ENCODE measurements around the gene TBRG1.

GRCh38 chr11:124581817-124582216 lies 40.8 kb upstream of the TBRG1 start:
- TF ChIP-seq, protein P1, sequence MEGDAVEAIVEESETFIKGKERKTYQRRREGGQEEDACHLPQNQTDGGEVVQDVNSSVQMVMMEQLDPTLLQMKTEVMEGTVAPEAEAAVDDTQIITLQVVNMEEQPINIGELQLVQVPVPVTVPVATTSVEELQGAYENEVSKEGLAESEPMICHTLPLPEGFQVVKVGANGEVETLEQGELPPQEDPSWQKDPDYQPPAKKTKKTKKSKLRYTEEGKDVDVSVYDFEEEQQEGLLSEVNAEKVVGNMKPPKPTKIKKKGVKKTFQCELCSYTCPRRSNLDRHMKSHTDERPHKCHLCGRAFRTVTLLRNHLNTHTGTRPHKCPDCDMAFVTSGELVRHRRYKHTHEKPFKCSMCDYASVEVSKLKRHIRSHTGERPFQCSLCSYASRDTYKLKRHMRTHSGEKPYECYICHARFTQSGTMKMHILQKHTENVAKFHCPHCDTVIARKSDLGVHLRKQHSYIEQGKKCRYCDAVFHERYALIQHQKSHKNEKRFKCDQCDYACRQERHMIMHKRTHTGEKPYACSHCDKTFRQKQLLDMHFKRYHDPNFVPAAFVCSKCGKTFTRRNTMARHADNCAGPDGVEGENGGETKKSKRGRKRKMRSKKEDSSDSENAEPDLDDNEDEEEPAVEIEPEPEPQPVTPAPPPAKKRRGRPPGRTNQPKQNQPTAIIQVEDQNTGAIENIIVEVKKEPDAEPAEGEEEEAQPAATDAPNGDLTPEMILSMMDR (IDR thresholded peaks at IDR 0.05) = no peak
- no peak for TF ChIP-seq POLR2A (IDR thresholded peaks at IDR 0.05)
- no peak for TF ChIP-seq POLR2AphosphoS5 (IDR thresholded peaks at IDR 0.05)

All from breast epithelium (tissue), 3 donors.